Kidney (tissue), 14 donors: ENCODE measurements around the gene DCT. TPM values are rescaled to one million over a fixed set of nuclear protein-coding genes. Genes with fewer than 3 reads are reported as not detected.

ENCODE experiments used
- DNase-seq, 5 donors: peaks; one replicate each; pipeline ENCODE4 v3.0.0-alpha.2; 2013 to 2020
- FAIRE-seq: peaks from 2 replicates; lab custom pipeline; 2012; peaks lifted over from hg19 to GRCh38; lab: Jason Lieb, UNC
- H3K27ac ChIP-seq, 2 donors: one replicate each; pipeline ENCODE4 v1.7.0; 2013; ENCODE audit warnings: low read depth in 2 of 2, low read length in 2 of 2, inconsistent platforms in 1 of 2
- H3K27me3 ChIP-seq: one replicate; pipeline ENCODE4 v1.7.1; 2013; ENCODE audit warnings: low read length, inconsistent platforms; ENCODE audit not compliant: control insufficient read depth, insufficient read depth
- H3K36me3 ChIP-seq, 3 donors: one replicate each; pipeline versions ENCODE4 v1.7.0 to v1.7.1; 2013; ENCODE audit warnings: low read length in 3 of 3, control low read depth in 1 of 3, inconsistent platforms in 1 of 3; ENCODE audit not compliant: insufficient read depth in 3 of 3, control insufficient read depth in 2 of 3
- H3K4me1 ChIP-seq, 3 donors: one replicate each; pipeline versions ENCODE4 v1.7.0 to v1.7.1; 2013; ENCODE audit warnings: low read length in 3 of 3, inconsistent platforms in 1 of 3, low read depth in 1 of 3; ENCODE audit not compliant: control insufficient read depth in 2 of 3, insufficient read depth in 2 of 3
- H3K4me3 ChIP-seq, 3 donors: one replicate each; pipeline versions ENCODE4 v1.7.0 to v1.8.1; 2013; ENCODE audit warnings: low read length in 3 of 3, control low read depth in 1 of 3, inconsistent platforms in 1 of 3
- H3K9ac ChIP-seq, 3 donors: one replicate each; pipeline versions ENCODE4 v1.7.0 to v1.7.1; 2013; ENCODE audit warnings: low read length in 3 of 3, control low read depth in 1 of 3, inconsistent platforms in 1 of 3
- H3K9me3 ChIP-seq, 3 donors: one replicate each; pipeline versions ENCODE4 v1.7.0 to v1.7.1; 2013; ENCODE audit warnings: low read length in 3 of 3, control low read depth in 1 of 3, inconsistent platforms in 1 of 3; ENCODE audit not compliant: control insufficient read depth in 2 of 3, insufficient read depth in 1 of 3
- intact Hi-C: fragments of 100-400 bp; cut with DNase I; formaldehyde crosslinking; loops from one replicate; pipeline ENCODE4 v1.11.1; 2022
- polyA plus RNA-seq: library from polyadenylated mRNA; stranded (reverse); fragments of 350-450 nt; fragmentation: Illumina TruSeq; extraction: RNeasy Lipid Tissue Mini Kit (QIAGEN cat#74804); gene quantifications from one replicate; pipeline ENCODE4 v1.2.3, GENCODE V29; 2014; ENCODE audit warnings: low read depth, low replicate concordance; ENCODE audit not compliant: insufficient read depth
- total RNA-seq: library from RNA; stranded (reverse); fragmentation: NEBNext Ultra II Directional; extraction: Animal tissue kit (Norgen Biotek cat#: 25700); gene quantifications from one replicate; pipeline ENCODE4 v1.2.1, GENCODE V29; 2021
- TF ChIP-seq, protein P1 (sequence below): IDR thresholded peaks from 3 replicates; pipeline ENCODE4 v1.5.1; 2012; ENCODE audit warnings: mild to moderate bottlenecking, moderate library complexity, borderline replicate concordance; ENCODE audit not compliant: insufficient read depth; ENCODE audit errors: extremely low read depth
- donor health status: control.
- donor health status: control.
- donor health status: control.
- donor health status: control.
- donor health status: control.
- donor health status: DM: yes; HTN: yes; CAD: no.
- donor health status: Normal renal cell carcinoma (clear cell type).

DCT gene
- total and polyA plus RNA-seq, 2 donors from 2014 or later, result 0.11 to 0.13 TPM

DNA sequence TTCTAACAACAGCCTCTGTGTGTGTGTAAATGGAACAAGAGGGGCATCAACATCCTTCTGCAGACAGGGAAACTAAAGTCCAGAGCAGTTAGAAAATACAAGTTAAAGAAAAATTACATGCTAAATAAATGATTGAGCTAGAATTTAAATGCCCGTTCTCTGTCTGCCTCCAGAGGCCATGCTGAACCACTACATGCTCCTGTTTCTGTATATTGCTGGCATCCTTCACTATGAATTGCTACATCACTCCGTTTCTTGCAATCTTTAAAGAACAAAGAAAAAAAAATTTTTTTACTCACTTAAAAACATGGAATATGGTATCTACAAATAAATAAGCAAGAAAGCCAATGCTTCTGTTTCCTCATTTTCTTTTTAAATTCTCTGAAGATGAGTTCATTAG, 47.9 kb downstream of the DCT start:
- intact Hi-C loops, result loop anchor here (10.0 kb wide), 1 partner anchor 183 kb away; no protein-coding TSS in a partner anchor
- TF ChIP-seq, protein P1, sequence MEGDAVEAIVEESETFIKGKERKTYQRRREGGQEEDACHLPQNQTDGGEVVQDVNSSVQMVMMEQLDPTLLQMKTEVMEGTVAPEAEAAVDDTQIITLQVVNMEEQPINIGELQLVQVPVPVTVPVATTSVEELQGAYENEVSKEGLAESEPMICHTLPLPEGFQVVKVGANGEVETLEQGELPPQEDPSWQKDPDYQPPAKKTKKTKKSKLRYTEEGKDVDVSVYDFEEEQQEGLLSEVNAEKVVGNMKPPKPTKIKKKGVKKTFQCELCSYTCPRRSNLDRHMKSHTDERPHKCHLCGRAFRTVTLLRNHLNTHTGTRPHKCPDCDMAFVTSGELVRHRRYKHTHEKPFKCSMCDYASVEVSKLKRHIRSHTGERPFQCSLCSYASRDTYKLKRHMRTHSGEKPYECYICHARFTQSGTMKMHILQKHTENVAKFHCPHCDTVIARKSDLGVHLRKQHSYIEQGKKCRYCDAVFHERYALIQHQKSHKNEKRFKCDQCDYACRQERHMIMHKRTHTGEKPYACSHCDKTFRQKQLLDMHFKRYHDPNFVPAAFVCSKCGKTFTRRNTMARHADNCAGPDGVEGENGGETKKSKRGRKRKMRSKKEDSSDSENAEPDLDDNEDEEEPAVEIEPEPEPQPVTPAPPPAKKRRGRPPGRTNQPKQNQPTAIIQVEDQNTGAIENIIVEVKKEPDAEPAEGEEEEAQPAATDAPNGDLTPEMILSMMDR, result no peak
- Histone ChIP-seq H3K27me3 (no peaks in the 10 kb centered on the region), H3K4me1 (no peaks in the 10 kb centered on the region), H3K27ac (no peak overlapping the region), H3K4me3 (no peak overlapping the region), H3K9ac (no peak overlapping the region), H3K9me3 (no peaks in the 10 kb centered on the region), H3K36me3 (no peaks in the 10 kb centered on the region)
- no peak for DNase-seq
- FAIRE-seq, result no peak

DNA sequence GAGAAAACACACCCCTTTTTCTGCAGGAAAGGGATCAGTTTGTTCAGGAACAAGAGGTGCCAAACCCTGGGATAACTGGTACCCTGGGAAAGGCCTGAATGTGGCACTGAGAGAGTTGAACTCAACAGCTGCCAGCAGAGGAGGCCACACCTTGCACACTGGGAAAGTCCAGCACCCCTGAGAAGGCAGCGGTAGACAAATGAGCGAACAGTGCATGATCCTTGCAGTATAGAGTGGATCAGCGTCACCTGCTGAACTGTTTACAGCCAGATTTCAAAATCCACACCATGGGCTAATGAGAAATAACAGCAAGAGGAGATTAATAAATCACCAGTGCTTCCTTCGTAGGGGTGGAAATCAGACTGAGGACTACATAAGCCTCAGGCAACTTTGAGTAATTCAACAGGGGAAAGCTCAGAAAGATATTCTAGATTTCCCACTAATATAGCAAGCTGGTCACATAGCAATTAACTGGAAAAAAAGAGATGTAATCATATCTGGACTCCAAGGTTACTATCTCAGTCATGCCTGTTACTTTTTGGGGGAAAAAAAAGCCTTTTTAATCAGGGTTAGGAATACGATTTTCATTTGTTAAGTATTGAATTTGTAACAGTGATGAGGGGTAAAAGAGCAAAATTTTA, 52.0 kb downstream of the DCT start:
- FAIRE-seq (no peak), DNase-seq (peak in 1 of 5 donors; percentile 14)
- TF ChIP-seq, protein P1, result no peak

DNA sequence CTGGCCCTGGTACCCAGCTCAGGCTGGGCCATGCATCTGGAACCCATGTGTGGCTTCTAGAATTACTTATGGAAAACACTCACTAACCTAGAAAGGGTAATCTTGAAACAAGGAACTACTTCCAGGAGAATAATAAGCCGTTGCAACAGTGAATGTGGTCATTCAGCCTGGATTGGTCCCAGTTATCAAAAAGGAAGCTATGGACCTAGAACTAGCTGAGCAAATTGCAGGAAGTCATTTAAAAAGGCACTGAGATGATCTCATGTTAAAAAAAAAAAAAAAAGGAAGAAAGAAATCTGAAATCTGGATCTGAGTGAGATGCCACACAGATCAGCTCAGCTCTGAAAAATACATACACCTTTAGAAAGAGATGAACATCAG, 59.6 kb downstream of the DCT start:
- H3K27me3 ChIP-seq, result no peaks in the 10 kb centered on the region
- no peak overlapping the region for H3K4me3 ChIP-seq
- H3K9ac ChIP-seq, result no peak overlapping the region
- DNase-seq (no peak), FAIRE-seq (no peak)
- H3K27ac ChIP-seq, result no peak overlapping the region
- H3K36me3 ChIP-seq, result no peaks in the 10 kb centered on the region
- no peaks in the 10 kb centered on the region for H3K9me3 ChIP-seq
- H3K4me1 ChIP-seq, result no peaks in the 10 kb centered on the region
- intact Hi-C loops, result no loop called here
- TF ChIP-seq, protein P1, result no peak

More for the DNA sequence above, 52.0 kb downstream of the DCT start:
- H3K27ac ChIP-seq, result no peak overlapping the region
- no peak overlapping the region for H3K4me3 ChIP-seq
- H3K9ac ChIP-seq, result no peak overlapping the region
- intact Hi-C loops, result no loop called here
- H3K4me1 ChIP-seq, result no peaks in the 10 kb centered on the region
- H3K9me3 ChIP-seq, result no peaks in the 10 kb centered on the region
- no peaks in the 10 kb centered on the region for H3K36me3 ChIP-seq
- no peaks in the 10 kb centered on the region for H3K27me3 ChIP-seq
